Body of pancreas (tissue), 4 donors: Measurements from ENCODE around the gene GPR37L1.

ENCODE experiments used
- CTCF ChIP-seq, 7 experiments: fragments of 450-650 bp in 4 of 7; fragments of 200-600 bp in 3 of 7; sonication (generic) in 3 of 7; IDR thresholded peaks; one replicate each; pipeline ENCODE4 v1.5.1; 2016 to 2019; ENCODE audit warnings: antibody characterized with exemption in 7 of 7
- POLR2A ChIP-seq, 3 donors: fragments of 450-650 bp; IDR thresholded peaks; one replicate each; pipeline ENCODE4 v1.6.1; 2016; ENCODE audit warnings: antibody characterized with exemption in 3 of 3, mild to moderate bottlenecking in 2 of 3

GRCh38 chr1:202161151-202162046 lies 38.7 kb downstream of the GPR37L1 start:
- no peak for TF ChIP-seq CTCF (IDR thresholded peaks at IDR 0.05)
- TF ChIP-seq POLR2A (IDR thresholded peaks at IDR 0.05), result no peak
